SKM-1 (cell line): ENCODE data around the gene KCTD19.

Source experiments
- DNase-seq: peaks from one replicate; lab custom pipeline; 2025; ENCODE audit not compliant: unreplicated experiment; lab: John Stamatoyannopoulos, UW

KCTD19 gene

DNA sequence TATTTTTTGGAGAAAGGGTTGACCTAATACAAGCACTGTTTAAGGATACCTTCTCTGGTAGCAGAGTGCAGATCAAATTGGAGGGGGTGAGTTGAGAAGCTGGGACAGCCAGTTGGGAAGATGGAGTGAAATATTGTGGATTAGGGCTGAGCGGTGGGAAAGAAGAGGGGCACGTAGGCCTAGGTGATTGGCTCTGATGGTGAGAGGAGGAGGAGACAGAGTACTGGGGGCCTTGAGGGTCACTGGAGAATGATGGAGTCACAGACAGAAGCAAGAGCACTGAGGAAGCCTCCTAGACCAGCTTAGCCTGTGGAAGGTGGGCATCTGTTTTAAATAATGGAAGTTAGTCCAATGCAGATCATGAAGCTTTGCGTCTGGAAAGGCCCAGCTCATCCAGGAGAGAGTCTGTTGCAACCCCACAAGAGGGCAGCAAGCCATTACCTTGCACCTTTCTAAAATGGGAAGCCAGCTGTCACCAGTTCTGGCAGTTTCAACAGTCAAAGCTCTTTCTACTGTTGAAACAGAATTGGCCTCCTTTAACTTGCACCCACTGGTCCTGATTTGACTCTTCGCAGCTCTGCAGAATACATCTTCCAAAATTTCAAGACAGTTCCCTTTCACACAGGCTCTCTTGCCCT lies 66.0 kb downstream of the KCTD19 start:
- DNase-seq, result peak; percentile 53

DNA sequence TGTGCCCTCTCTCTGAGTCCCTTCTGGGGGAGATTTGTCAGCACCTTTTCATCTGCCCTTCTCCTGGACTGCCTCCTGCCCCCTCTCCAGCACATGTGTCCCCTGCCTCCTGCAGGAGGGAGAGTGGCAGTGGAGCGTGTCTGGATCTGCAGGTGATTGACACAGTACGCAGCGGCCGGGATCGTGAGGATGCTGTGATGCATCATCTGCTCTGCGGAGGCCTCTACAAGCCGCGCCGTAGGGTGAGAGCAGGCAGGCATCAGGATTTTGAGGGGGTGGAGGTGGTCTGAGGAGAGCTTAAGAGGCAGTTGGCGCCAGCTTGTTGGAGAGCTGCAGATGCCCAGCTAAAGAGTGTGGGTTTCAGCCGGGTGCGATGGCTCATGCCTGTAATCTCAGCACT lies 66.8 kb downstream of the KCTD19 start:
- DNase-seq, result no peak

DNA sequence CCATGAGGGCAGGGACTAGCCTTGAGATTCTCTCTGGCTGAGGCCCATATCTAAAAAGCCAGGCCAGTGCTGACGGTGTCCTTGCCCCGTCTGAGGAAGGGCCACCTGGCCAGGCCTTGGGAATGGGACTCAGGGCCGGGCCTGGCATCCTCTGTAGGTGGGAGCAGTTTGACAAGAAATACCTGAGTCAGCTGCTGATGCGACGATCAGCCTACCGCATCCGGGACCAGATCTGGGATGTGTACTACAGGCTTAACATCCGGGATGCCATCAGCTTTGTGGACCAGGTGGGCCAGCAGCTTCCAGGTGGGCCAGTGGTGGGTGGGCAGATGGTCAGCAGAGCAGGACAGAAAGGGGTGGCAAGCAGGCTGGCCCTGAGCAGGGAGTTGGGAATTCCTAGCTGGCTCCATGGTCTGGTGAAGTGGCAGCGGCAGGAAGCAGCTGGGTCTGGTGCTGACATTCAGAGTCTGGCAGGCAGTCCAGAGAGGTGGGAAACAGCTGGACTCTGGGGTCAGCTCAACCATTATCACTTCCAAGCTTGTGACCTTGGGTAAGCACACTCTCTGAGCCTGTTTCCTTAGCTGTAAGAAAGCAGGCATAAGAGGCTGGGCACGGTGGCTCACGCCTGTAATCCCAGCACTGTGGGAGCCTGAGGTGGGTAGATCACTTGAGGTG lies 68.2 kb downstream of the KCTD19 start:
- no peak for DNase-seq

DNA sequence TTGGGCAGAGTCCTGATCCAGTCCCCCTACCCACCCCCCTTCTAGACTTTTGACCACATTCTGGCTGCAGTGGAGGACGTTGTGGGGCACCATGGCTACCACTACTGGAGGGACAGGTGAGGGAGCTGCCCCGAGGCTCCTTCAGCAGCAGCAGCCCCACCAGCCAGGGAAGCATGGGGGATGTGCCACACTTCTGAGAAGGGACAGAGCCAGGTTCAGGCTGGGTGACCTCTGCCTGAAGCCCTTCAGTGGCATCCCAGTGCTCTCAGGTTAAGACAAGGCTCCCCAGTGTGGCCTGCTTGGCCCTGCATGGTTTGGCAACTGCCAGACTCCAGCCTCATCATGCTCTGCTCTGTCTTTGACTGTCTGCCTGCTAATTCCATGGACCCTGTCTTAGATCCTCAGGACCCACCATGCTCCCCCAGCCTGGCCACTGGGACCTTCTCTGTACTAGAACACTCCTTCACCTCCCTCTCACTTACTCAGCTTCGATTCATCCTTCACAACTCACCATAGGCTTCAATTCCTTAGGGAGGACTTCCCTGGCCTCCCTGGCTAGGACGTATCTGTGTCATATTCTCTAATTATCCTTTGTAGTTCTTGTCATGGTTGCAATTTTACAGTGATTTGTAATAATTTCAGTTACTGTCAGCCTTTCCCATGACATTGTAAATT lies 68.9 kb downstream of the KCTD19 start:
- DNase-seq, result no peak

DNA sequence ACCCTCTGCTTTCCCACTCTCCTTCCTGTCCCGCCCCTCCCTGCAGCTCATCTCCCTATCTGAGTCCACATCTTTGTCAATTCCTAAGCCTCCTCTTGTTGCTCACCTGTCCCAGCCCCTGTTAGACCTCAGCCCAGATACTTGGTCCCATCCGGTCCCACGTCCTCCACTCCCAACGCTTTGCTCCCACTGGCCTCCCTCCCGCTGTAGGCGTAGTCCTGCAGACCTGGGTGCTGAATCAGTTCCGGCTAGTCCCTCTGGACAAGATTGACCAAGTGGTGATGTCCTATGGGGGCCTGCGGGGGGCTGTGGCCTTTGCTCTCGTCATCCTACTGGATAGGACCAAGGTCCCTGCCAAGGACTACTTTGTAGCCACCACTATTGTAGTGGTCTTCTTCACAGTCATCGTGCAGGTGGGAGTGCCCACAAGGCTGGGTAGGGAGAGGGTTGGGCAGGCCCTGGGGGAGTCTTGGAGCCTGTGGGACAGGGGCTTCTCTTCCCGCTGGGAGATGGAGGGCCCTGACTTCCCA lies 69.8 kb downstream of the KCTD19 start:
- no peak for DNase-seq

DNA sequence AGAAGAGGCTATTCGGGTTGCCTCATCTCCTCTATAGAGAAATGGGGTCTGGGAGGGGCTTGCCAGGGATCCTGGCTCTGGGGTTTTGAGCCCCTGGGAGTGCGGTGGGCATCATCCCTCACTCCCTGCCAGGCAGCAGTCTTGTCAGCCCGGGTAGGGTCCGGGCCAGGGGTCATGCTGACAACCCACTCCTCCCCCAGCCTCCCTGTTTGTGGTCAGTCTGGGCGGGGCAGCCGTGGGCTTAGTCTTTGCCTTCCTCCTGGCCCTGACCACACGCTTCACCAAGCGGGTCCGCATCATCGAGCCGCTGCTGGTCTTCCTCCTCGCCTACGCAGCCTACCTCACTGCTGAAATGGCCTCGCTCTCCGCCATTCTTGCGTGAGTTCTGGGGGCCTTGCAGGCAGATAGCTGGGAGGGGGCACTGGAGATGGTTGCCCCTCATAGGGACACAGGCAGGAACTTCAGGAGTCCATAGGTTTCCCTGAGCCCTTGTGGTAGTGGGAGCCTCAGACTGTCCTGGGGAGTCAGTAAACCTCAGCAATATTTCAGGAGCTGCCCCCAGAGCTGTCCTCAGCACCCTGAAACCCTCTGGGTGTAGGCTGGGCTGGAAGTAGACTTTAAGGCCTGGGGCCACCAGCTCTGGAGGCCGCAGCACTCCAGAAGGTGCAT lies 70.9 kb downstream of the KCTD19 start:
- DNase-seq, result no peak

DNA sequence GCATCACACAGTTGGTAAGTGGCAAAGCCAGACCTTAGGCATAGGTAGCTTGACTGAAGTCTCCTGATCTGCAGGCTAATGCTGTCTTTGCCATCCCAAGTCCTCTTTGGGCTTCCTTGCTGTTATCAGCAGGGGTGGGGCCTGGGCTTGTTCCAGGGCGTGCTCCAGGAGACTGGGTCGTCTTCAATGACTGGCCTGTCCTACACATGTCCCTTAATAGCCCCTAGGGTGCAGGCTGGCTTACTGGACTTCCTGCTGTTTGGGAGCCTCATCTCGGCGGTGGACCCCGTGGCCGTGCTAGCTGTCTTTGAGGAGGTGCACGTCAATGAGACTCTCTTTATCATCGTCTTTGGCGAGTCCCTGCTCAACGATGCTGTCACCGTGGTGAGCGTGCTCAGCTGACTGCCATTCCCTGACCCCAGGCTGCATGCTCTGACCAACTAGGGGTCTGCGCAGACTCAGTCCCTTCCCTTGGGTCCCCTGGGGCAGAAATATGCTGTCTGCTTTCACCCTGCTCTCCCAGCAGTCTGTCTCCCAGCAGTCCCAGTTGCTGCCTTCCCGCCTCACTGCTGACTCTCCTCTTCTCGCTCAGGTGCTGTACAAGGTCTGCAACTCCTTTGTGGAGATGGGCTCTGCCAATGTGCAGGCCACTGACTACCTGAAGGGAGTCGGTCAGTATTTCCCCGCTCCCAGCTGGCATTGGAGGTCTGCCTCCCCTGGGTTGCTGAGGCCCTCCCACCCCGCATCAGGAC lies 71.6 kb downstream of the KCTD19 start:
- no peak for DNase-seq

DNA sequence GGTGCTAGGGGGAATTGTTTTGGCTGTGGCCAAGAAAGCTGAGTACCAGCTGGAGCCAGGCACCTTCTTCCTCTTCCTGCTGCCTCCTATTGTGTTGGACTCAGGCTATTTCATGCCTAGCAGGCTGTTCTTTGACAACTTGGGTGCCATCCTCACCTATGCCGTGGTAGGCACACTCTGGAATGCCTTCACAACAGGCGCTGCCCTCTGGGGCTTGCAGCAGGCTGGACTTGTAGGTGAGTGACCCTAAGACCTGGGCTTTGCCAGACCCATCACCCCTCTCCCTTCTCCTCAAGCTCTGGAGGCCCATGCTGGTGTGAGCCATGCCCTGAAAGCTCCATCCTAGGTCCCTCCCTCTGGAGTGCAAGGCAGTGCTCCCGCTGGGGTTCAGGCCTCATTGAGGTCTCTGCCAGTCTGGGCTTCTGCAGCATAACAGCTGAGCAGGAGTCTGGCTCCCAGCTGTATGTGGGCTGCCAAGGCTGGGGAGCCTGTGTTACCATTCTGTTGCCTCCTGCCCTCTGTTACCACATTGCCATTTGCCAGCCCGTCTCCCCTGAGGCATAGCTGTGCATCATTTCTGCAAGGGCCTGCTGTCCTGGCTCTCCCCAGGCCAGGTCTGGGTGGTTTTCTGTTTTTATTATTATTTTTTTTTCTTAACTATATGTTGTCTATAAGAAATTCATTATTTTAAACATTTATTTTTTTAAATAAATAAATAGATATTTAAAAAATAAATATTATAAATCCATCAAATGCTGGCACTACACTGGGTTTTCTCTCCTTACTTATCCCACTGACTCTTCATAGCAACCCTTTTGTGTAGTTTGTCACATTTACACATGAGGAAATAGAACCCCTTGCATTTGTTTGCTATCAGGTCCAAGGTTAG lies 73.7 kb downstream of the KCTD19 start:
- no peak for DNase-seq

DNA sequence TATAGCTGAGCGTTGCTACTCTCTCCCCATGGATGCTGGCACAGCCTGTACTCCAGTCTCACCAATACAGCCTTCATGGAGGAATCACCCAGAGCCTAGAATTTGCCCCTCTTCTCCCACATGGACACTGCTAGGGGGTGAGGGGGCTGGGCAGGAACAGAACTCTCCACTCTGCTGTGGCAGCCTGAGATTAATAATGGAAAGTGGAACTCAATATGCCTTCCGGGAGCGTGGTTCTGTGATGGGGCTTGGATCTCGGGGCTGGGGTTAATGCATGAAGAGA lies 76.6 kb downstream of the KCTD19 start:
- no peak for DNase-seq

DNA sequence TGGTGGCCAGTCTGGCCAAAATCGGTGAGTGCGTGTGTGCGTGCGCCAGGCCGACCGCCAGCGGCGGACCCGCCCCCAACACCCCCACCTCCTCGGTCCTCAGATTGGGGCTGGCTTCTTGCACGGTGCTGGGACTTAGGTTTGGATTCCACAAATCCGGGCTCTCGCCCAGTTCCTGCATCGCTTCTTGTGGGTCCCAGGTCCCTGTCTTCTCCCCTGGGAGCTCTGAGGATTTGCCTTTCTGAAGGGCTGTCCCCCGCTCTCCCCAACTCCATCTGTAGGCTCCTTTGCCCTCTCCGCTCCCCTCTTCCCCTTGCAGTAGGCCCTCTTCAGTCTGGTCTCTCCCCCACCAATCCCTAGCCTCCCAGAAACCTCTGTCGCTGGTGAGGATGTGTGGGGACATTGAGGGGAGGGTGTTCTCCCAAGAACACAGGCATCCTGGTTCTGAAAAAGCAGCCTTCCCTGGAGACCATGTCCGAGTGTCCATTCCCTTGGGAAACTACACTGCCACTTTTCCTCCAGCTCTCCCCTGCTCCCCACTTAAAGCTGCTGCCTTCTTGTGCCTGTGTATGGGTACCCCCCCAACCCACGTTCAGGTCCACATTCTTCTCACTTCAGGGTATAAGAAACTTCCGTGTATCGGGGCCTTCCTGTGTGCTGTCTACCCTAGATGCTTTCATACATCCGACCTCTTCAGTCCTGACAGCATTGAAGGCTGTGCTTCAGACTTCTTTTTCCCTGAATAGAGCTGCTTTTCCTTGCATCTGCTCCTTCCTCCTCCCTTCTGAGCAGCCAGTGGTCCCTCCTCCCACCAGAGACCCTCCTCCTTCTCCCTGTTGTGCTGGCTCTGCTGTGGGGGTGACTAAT lies 77.1 kb downstream of the KCTD19 start:
- DNase-seq, result no peak

DNA sequence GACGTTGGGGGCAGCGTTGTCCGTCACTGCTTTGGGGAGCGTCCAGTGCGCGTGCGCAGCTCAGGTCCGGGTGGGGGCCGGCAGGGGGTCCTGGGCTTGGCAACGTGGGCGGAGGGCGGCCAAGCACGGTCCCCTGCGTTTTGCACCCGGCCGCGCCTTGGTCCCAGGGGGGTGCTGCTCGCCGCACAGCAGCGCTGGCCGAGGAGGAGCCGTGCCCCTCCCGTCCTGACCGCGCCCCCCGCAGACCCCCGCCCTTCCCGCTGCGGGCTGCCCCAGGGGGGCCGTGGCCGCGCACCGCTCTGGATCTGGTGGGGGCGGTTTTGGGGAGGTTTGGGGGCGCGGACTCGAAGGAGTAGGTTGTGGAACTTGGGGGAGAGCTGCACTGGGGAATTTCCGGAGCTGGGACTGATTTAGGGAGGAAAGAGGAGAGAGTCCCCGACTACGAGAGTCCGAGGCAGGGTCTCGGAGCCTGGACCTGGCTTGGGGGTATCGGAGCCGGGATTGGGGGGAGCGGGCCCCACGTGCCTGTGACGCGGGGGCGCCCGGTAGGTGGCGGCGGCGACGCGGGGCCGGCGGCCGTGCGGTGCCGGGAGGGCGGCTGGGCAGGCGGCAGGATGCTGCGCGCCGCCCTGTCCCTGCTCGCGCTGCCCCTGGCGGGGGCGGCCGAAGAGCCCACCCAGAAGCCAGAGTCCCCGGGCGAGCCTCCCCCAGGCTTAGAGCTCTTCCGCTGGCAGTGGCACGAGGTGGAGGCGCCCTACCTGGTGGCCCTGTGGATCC lies 78.0 kb downstream of the KCTD19 start, which contains the start of gene SLC9A5:
TSS of gene SLC9A5 (plus strand) at position 579 of the 777 bp plus-strand sequence. CDS start at position 615, 36 bp downstream.
- no peak for DNase-seq

DNA sequence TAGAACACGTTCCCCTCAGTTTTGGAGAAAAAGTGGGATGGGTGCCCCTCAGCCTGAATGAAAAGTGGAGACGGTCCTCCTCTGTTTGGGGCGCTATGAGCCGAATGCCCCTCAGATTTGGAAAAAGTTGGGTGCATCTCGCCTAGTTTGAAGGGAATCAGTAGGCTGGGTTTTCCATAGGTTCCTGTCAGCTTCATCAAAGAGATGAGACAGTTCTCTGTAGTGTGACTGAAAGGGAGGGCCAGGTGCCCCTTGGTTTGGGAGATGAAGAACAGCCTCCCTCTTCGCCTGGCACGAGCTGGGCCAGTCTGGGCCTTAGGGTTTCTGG lies 78.5 kb downstream of the KCTD19 start:
- no peak for DNase-seq

DNA sequence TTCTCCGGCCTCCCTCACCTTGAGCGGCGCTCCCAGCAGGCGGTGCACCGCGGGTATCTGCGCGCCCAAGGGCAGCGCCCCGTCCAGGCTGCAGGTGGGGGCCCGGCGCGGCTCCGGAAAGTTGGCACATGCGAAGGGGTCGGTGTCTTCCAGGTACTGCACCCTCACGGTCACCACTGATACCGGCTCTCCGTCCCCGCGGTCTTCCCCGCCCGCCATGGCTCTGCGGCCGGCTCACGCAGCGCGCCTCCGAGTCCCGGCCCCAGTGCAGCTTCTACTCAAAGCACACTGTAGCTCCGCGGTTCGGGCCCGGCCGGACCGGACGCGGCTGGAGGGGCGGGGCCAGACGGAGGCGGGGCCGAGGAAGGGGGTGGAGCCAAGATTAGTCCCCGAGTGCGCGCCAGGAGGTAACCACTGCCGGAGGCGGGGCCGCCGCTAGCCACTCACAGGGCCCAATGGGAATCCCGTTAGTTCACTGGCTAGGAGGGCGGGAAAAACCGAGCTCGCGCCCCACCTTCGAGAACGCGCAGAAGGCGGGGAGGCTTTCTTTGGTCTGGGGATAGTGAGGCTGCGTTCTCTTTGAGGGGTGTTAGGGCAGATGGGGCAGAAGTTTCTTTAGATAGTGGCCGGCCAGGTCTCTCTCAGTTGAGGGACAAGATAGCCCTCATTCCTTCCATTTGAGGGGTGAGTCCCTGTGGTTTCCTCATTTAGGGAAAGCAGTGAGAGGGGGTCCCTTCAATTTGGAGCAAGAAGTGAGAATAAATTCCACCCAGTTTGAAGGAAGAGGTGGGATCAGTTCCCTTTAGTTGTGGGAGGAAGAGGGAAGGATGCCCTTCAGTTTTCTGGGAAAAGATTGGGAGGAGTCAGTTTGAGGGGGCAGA lies 79.1 kb downstream of the KCTD19 start, which contains the start of gene FHOD1:
TSS of gene FHOD1 (minus strand) at position 290 of the 881 bp plus-strand sequence. CDS start at position 219, 71 bp downstream.
- peak; percentile 85 for DNase-seq

DNA sequence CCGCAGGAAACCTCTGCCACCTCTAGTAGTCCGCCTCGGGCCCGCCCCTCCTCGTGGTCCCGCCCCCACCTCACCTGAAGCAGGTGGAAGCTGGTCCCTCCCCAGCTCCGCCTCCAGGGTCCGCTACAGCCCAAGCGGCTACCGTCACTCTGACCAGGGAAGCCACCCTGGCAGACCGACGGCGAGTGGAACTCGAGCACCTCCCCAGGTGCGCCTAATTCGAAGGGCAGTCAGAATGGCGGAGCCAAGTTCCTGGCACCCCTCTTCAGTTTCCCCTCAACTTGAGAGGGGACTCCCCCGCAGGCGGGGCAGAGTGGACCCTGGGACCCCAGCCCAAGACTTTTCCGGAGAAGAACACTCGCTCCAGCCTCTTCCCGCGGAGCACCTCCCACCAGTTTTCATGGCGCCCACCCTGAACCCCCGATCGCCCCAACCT lies 79.8 kb downstream of the KCTD19 start:
- DNase-seq, result no peak

DNA sequence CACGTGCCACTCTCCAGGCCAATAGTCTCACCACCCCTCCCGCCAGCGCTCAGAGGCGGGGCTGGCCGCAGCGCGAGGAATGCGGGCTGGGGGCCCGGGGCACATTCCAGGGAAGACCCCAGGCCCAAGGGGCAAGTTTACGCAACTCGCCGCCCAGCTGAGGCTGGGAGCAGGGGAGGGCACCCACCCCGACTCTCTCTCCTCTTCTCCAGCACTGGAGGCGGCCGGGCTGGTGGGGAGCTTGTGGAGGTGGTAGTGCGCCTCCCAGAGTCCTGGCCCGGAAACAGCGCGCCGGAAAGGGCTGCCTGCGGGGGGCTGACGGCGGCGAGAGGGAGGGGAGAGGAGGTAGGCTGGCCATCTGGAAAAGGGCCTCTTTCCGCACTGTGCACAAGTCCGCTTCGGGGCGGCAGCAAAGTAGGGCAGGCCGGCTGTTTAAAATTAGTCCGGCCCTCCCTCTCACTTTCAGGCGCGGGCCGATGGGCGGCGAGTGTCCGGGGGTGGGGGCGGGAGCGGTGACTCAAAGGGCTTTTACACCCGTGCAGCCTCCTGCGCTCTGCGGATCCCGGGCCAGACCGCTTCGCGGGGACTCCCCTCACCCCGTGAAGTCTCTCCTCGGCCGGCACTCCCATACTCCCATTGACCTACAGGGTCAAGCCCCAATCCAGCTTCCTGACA lies 80.3 kb downstream of the KCTD19 start:
- DNase-seq, result no peak

DNA sequence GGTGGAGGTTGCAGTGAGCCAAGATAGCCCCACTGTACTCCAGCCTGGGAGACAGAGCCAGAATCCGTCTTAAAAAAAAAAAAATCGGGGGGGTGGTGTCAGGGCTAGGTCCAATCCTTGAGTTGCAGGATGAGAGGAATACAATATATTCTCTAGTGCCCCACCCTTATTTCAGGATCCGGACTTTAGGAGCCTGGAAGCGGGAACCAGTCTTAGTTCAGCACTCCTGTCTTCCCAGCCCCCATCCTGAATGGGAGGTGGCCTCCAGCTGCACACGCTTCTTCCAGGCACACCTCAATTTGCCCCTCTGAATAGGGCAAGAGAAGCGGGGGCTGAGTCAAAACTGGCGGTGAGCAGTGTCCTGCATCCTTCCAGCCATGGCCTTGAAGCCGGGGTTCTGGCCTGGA lies 80.9 kb downstream of the KCTD19 start:
- DNase-seq, result no peak

DNA sequence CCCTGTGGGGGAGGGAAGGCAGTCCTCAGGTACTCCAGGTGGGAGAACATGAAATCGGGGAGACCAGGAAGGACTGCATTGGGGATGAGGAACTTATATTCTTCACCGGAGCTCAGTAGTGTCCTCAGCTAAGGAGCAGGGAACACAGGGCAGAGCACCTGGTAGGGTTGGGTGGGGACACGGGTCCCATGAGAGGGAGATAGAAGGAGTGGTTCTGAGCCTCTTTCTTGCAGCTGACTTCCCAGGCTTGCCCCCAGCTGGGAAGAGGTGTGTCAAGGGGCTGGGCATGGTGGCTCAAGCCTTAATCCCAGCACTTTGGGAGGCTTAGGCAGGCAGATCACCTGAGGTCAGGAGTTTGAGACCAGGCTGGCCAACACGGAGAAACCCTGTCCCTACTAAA lies 81.4 kb downstream of the KCTD19 start:
- no peak for DNase-seq
